ENCODE data around the gene TPM1. TPM values are rescaled to one million over a fixed set of nuclear protein-coding genes. Genes with fewer than 3 reads are reported as not detected.
"Not testable (repeated sequence)": the region's sequence is repeated elsewhere in the genome, so short reads cannot be mapped to it uniquely, and the experiment has no call there.

Gene TPM1
- total RNA-seq, 1 experiment from 2014 or later, result 421 TPM

GRCh38 chr15:63093486-63094205, 51.1 kb downstream of the TPM1 start (continued):
- TF ChIP-seq CTCF (IDR thresholded peaks at IDR 0.05) (peak; percentile 59), KAT7 (CRISPR knock-in tag; IDR thresholded peaks at IDR 0.05; ENCODE audit: borderline replicate concordance) (no peak), ZNF263 (CRISPR knock-in tag; IDR thresholded peaks at IDR 0.05; ENCODE audit: low read depth) (no peak), MXD4 (CRISPR knock-in tag; IDR thresholded peaks at IDR 0.05; ENCODE audit: borderline replicate concordance) (no peak), SMAD3 (CRISPR knock-in tag; IDR thresholded peaks at IDR 0.05; ENCODE audit: borderline replicate concordance) (0 out of 2 replicates have a peak, but pooled peaks have one; percentile 20)

- H3K27ac Mint-ChIP-seq, result no peak overlapping the region
- peaks cover 9% of the 10 kb centered on the region for H3K36me3 Mint-ChIP-seq
- DNase-seq (ENCODE audit: low spot score) (no peak), ATAC-seq (no peak)
- no peaks in the 10 kb centered on the region for H3K27me3 Mint-ChIP-seq (ENCODE audit: low read depth)
- peaks cover 25% of the 10 kb centered on the region for H3K4me1 Mint-ChIP-seq
- POLR2A ChIA-PET, result interaction anchor here (2.3 kb wide), 1 partner anchor 46 kb away, joined by 9 read pairs; no protein-coding TSS in a partner anchor
- no peak overlapping the region for H3K4me3 Mint-ChIP-seq
- TF ChIP-seq FOXJ3 (CRISPR knock-in tag; IDR thresholded peaks at IDR 0.05; ENCODE audit: borderline replicate concordance) (no peak), OVOL2 (CRISPR knock-in tag; IDR thresholded peaks at IDR 0.05; ENCODE audit: borderline replicate concordance) (no peak), HMGA2 (CRISPR knock-in tag; IDR thresholded peaks at IDR 0.05) (no peak), RORB (CRISPR knock-in tag; IDR thresholded peaks at IDR 0.05) (no peak), ZNF423 (CRISPR knock-in tag; IDR thresholded peaks at IDR 0.05) (no peak), STAT6 (CRISPR knock-in tag; conservative IDR thresholded peaks at IDR 0.05; ENCODE audit: low read depth) (no peak), ZNF416 (CRISPR knock-in tag; IDR thresholded peaks at IDR 0.05) (no peak), FOXP1 (CRISPR knock-in tag; IDR thresholded peaks at IDR 0.05; ENCODE audit: borderline replicate concordance) (no peak)
- CTCF ChIA-PET, result interaction anchor here (0.9 to 4.2 kb wide), 8 partner anchors 27 to 352 kb away, joined by 3 to 45 read pairs (median 3); no protein-coding TSS in a partner anchor
- peaks cover 10% of the 10 kb centered on the region for H3K9me3 Mint-ChIP-seq
Measured at GRCh38 chr15:63094495-63094931, 52.0 kb downstream of the TPM1 start.

DNA sequence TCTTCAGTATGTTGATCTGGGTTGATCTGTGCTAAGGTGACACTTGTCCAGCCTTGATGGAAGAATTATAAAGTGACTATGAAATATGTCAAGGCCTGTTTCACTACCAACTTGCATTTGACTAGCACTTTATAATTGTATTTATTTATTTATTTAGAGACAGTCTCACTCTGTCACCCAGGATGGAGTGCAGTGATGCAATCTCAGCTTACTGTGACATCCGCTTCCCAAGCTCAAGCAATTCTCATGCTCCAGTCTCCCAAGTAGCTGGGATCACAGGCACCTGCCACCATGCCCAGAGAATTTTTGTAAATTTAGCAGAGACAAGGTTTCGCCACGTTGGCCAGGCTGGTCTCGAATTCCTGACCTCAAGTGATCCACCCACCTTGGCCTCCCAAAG, 53.6 kb downstream of the TPM1 start:
- Mint-ChIP-seq H3K9me3 (peaks cover 21% of the 10 kb centered on the region), H3K4me3 (no peak overlapping the region), H3K27me3 (ENCODE audit: low read depth) (no peaks in the 10 kb centered on the region), H3K27ac (no peak overlapping the region), H3K4me1 (peaks cover 13% of the 10 kb centered on the region), H3K36me3 (peaks cover 14% of the 10 kb centered on the region)
- TF ChIP-seq ZNF232 (CRISPR knock-in tag; IDR thresholded peaks at IDR 0.05) (no peak), IRF1 (CRISPR knock-in tag; IDR thresholded peaks at IDR 0.05) (no peak), JAZF1 (CRISPR knock-in tag; IDR thresholded peaks at IDR 0.05) (no peak), SP1 (CRISPR knock-in tag; conservative IDR thresholded peaks at IDR 0.05) (no peak), ELF4 (CRISPR knock-in tag; IDR thresholded peaks at IDR 0.05; ENCODE audit: low read depth) (no peak)
- CTCF ChIA-PET, result interaction anchor here (4.2 kb wide), 1 partner anchor 48 kb away, joined by 45 read pairs; no protein-coding TSS in a partner anchor
- DNase-seq (ENCODE audit: low spot score), result no peak
- no peak for ATAC-seq
- POLR2A ChIA-PET, result interaction anchor here (2.3 kb wide), 1 partner anchor 48 kb away, joined by 9 read pairs; no protein-coding TSS in a partner anchor

DNA sequence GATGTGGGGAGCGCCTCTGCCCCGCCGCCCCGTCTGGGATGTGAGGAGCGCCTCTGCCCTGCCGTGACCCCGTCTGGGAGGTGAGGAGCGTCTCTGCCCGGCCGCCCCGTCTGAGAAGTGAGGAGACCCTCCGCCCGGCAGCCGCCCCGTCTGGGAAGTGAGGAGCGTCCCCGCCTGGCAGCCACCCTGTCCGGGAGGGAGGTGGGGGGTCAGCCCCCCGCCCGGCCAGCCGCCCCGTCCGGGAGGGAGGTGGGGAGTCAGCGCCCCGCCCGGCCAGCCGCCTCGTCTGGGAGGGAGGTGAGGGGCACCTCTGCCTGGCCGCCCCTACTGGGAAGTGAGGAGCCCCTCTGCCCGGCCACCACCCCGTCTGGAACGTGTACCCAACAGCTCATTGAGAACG, 56.4 kb downstream of the TPM1 start:
- peaks cover 14% of the 10 kb centered on the region for H3K36me3 Mint-ChIP-seq
- H3K27me3 Mint-ChIP-seq (ENCODE audit: low read depth); H3K4me1 Mint-ChIP-seq; POLR2A ChIA-PET; CTCF ChIA-PET; DNase-seq (ENCODE audit: low spot score); H3K27ac Mint-ChIP-seq; H3K4me3 Mint-ChIP-seq; ATAC-seq: not testable (repeated sequence)
- peaks cover 21% of the 10 kb centered on the region for H3K9me3 Mint-ChIP-seq

- DNase-seq (ENCODE audit: low spot score); H3K27me3 Mint-ChIP-seq (ENCODE audit: low read depth); POLR2A ChIA-PET; H3K4me1 Mint-ChIP-seq; ATAC-seq; H3K4me3 Mint-ChIP-seq; H3K27ac Mint-ChIP-seq; CTCF ChIA-PET: not testable (repeated sequence)
- Mint-ChIP-seq H3K36me3 (peaks cover 14% of the 10 kb centered on the region), H3K9me3 (peaks cover 23% of the 10 kb centered on the region)
Measured at GRCh38 chr15:63099581-63099980, 57.0 kb downstream of the TPM1 start.
